IMR-90 (cell line): Measurements from ENCODE around the gene CNNM2. TPM values are rescaled to one million over a fixed set of nuclear protein-coding genes. Genes with fewer than 3 reads are reported as not detected.

ENCODE experiments used
- ATAC-seq: fragments of 200-7000 bp; cut with Tn5 transposase; 2 replicates; pipeline ENCODE4 v1.9.1; 2020; ENCODE audit warnings: low read depth, mild to moderate bottlenecking, moderate library complexity
- BruUV-seq: library from RNA; stranded (reverse); fragments of 400-500 nt; replicated peaks from 2 replicates; lab custom pipeline; 2021; lab: Mats Ljungman, UMichigan
- CTCF ChIA-PET: fragments of 300-600 bp; formaldehyde crosslinking; extraction: SDS; loops from one replicate; lab custom pipeline; 2021; ENCODE audit warnings: antibody characterized with exemption; lab: Yijun Ruan, JAX
- POLR2A ChIA-PET: fragments of 300-600 bp; sonication (Branson Sonifier 250); formaldehyde crosslinking; loops from one replicate; lab custom pipeline; 2022; ENCODE audit warnings: antibody characterized with exemption; ENCODE audit not compliant: unreplicated experiment; lab: Charles Lee
- DNase-seq: peaks from one replicate; pipeline ENCODE4 v3.0.0; 2013
- H2AFZ ChIP-seq: replicated peaks from 2 replicates; pipeline ENCODE3; 2013; ENCODE audit warnings: low read length, mild to moderate bottlenecking; ENCODE audit not compliant: poor library complexity
- H2AK5ac ChIP-seq: 2 replicates; pipeline ENCODE4 v1.6.1; 2013; ENCODE audit warnings: low read depth, low read length, inconsistent platforms
- H2AK9ac ChIP-seq: replicated peaks from 2 replicates; pipeline ENCODE3; 2013; ENCODE audit warnings: mild to moderate bottlenecking, low read depth, low read length, moderate library complexity; ENCODE audit not compliant: poor library complexity
- H2BK120ac ChIP-seq: 2 replicates; pipeline ENCODE4 v1.6.1; 2013; ENCODE audit warnings: low read depth, low read length, inconsistent platforms
- H2BK15ac ChIP-seq: 3 replicates; pipeline ENCODE4 v1.6.1; 2013; ENCODE audit warnings: low read depth, low read length, inconsistent platforms
- H2BK20ac ChIP-seq: 2 replicates; pipeline ENCODE4 v1.6.1; 2013; ENCODE audit warnings: low read depth, mild to moderate bottlenecking, inconsistent platforms, low read length, moderate library complexity
- H2BK5ac ChIP-seq: 2 replicates; pipeline ENCODE4 v1.6.1; 2013; ENCODE audit warnings: mild to moderate bottlenecking, low read depth, low read length, inconsistent platforms; ENCODE audit not compliant: poor library complexity, severe bottlenecking
- H3K14ac ChIP-seq: replicated peaks from 2 replicates; pipeline ENCODE4 v1.6.1; 2013; ENCODE audit warnings: low read depth, low read length, inconsistent platforms
- H3K18ac ChIP-seq: 2 replicates; pipeline ENCODE4 v1.6.1; 2013; ENCODE audit warnings: low read depth, low read length, control low read depth
- H3K23ac ChIP-seq: 2 replicates; pipeline ENCODE4 v1.6.1; 2013; ENCODE audit warnings: low read depth, low read length, inconsistent platforms
- H3K27ac ChIP-seq: 2 replicates; pipeline ENCODE4 v1.5.1; 2013; ENCODE audit warnings: mild to moderate bottlenecking, control low read depth, low read length; ENCODE audit not compliant: insufficient read depth
- H3K27me3 ChIP-seq: 2 replicates; pipeline ENCODE4 v1.6.1; 2013; ENCODE audit warnings: low read length; ENCODE audit not compliant: control insufficient read depth, insufficient read depth
- H3K36me3 ChIP-seq: 2 replicates; pipeline ENCODE4 v1.6.1; 2013; ENCODE audit warnings: low read length, mixed read lengths; ENCODE audit not compliant: control insufficient read depth, insufficient read depth
- H3K4ac ChIP-seq: 2 replicates; pipeline ENCODE4 v1.6.1; 2013; ENCODE audit warnings: low read depth, low read length, inconsistent platforms
- H3K4me1 ChIP-seq: 2 replicates; pipeline ENCODE4 v1.6.1; 2013; ENCODE audit warnings: low read length, mixed read lengths; ENCODE audit not compliant: control insufficient read depth, insufficient read depth
- H3K4me2 ChIP-seq: 2 replicates; pipeline ENCODE4 v1.6.1; 2013; ENCODE audit warnings: low read depth, mild to moderate bottlenecking, control low read depth, low read length, moderate library complexity
- H3K4me3 ChIP-seq: 2 replicates; pipeline ENCODE4 v1.5.1; 2013; ENCODE audit warnings: low read depth, mild to moderate bottlenecking, control low read depth, low read length, moderate library complexity; ENCODE audit not compliant: insufficient read depth
- H3K56ac ChIP-seq: 2 replicates; pipeline ENCODE4 v1.6.1; 2013; ENCODE audit warnings: low read length, inconsistent platforms; ENCODE audit not compliant: insufficient read depth; ENCODE audit errors: extremely low read depth
- H3K79me1 ChIP-seq, 2 experiments: 2 replicates each; pipeline ENCODE4 v1.6.1; 2013; ENCODE audit warnings: low read length in 2 of 2, inconsistent platforms in 1 of 2, low read depth in 1 of 2
- H3K9ac ChIP-seq: 2 replicates; pipeline ENCODE4 v1.6.1; 2013; ENCODE audit warnings: low read depth, low read length, control low read depth
- H3K9me1 ChIP-seq: 2 replicates; pipeline ENCODE4 v1.6.1; 2013; ENCODE audit warnings: low read length, inconsistent platforms; ENCODE audit not compliant: insufficient read depth
- H3K9me3 ChIP-seq: 2 replicates; pipeline ENCODE4 v1.6.1; 2013; ENCODE audit warnings: low read length; ENCODE audit not compliant: control insufficient read depth, insufficient read depth
- H4K20me1 ChIP-seq: 2 replicates; pipeline ENCODE4 v1.6.1; 2013; ENCODE audit warnings: low read length, inconsistent platforms; ENCODE audit not compliant: insufficient read depth
- H4K5ac ChIP-seq: 2 replicates; pipeline ENCODE4 v1.6.1; 2013; ENCODE audit warnings: mild to moderate bottlenecking, low read depth, low read length, control low read depth
- H4K8ac ChIP-seq, 2 experiments: 2 replicates each; pipeline ENCODE4 v1.6.1; 2013; ENCODE audit warnings: low read depth in 2 of 2, low read length in 2 of 2, control low read depth in 1 of 2, inconsistent platforms in 1 of 2
- H4K91ac ChIP-seq: 2 replicates; pipeline ENCODE4 v1.6.1; 2013; ENCODE audit warnings: low read depth, low read length, inconsistent platforms; ENCODE audit not compliant: insufficient read depth
- BHLHE40 ChIP-seq: fragments of 150-350 bp; IDR thresholded peaks from 2 replicates; pipeline ENCODE4 v1.6.1; 2016; ENCODE audit warnings: mild to moderate bottlenecking, low read depth, low read length
- CEBPB ChIP-seq: IDR thresholded peaks from 2 replicates; pipeline ENCODE4 v1.6.1; 2012; ENCODE audit warnings: low read depth, low read length, improper control_type of control experiment
- CHD1 ChIP-seq: IDR thresholded peaks from 2 replicates; pipeline ENCODE4 v1.6.1; 2012; ENCODE audit warnings: low read depth, low read length, improper control_type of control experiment
- CTCF ChIP-seq: conservative IDR thresholded peaks from 2 replicates; pipeline ENCODE4 v1.5.1; 2012; ENCODE audit warnings: mild to moderate bottlenecking, low read depth, low read length, improper control_type of control experiment
- ELK1 ChIP-seq: fragments of 150-350 bp; IDR thresholded peaks from 2 replicates; pipeline ENCODE4 v1.6.1; 2016; ENCODE audit warnings: low read depth, mild to moderate bottlenecking, low read length, moderate library complexity, borderline replicate concordance
- FOS ChIP-seq: fragments of 150-350 bp; IDR thresholded peaks from 2 replicates; pipeline ENCODE4 v1.6.1; 2016; ENCODE audit warnings: low read depth, low read length
- MAFK ChIP-seq: IDR thresholded peaks from 2 replicates; pipeline ENCODE4 v1.6.1; 2012; ENCODE audit warnings: low read depth, low read length, improper control_type of control experiment
- MXI1 ChIP-seq: IDR thresholded peaks from 2 replicates; pipeline ENCODE4 v1.6.1; 2012; ENCODE audit warnings: low read depth, mild to moderate bottlenecking, low read length, moderate library complexity, borderline replicate concordance
- NFE2L2 ChIP-seq: fragments of 150-350 bp; IDR thresholded peaks from 2 replicates; pipeline ENCODE4 v1.6.1; 2016; ENCODE audit warnings: low read depth, mild to moderate bottlenecking, low read length
- POLR2A ChIP-seq: IDR thresholded peaks from 2 replicates; pipeline ENCODE4 v1.6.1; 2012; ENCODE audit warnings: mild to moderate bottlenecking, low read depth, low read length
- RAD21 ChIP-seq: IDR thresholded peaks from 2 replicates; pipeline ENCODE4 v1.6.1; 2012; ENCODE audit warnings: low read length, improper control_type of control experiment
- RCOR1 ChIP-seq: IDR thresholded peaks from 2 replicates; pipeline ENCODE4 v1.6.1; 2012; ENCODE audit warnings: mild to moderate bottlenecking, low read length, improper control_type of control experiment; ENCODE audit not compliant: insufficient replicate concordance
- RFX5 ChIP-seq: IDR thresholded peaks from 2 replicates; pipeline ENCODE4 v1.8.0; 2012; ENCODE audit warnings: low read depth, mild to moderate bottlenecking, low read length, moderate library complexity
- SMC3 ChIP-seq: fragments of 150-350 bp; IDR thresholded peaks from 2 replicates; pipeline ENCODE4 v1.6.1; 2016; ENCODE audit warnings: low read depth, mild to moderate bottlenecking, antibody characterized with exemption, low read length, moderate library complexity
- USF2 ChIP-seq: fragments of 150-350 bp; IDR thresholded peaks from 2 replicates; pipeline ENCODE4 v1.6.1; 2017; ENCODE audit warnings: mild to moderate bottlenecking, antibody characterized with exemption, low read length, low read depth
- WGBS, 2 experiments: methylation state at CpG; one replicate each; pipeline versions ENCODE4 v1.1.5 to v1.1.7; 2013; ENCODE audit warnings: missing lambda C conversion rate in 2 of 2; ENCODE audit not compliant: insufficient read length in 1 of 2; ENCODE audit errors: extremely low coverage in 2 of 2; 5-methylcytosine and 5-hydroxymethylcytosine counted together
- dilution Hi-C: fragments of 300-500 bp; cut with HindIII; formaldehyde crosslinking; loops from one replicate; pipeline ENCODE4 v1.14.3; 2018; ENCODE audit warnings: low sequenced_read_pairs; ENCODE audit not compliant: unreplicated experiment
- in situ Hi-C: fragments of 300-500 bp; cut with MboI; formaldehyde crosslinking; loops from 3 replicates; pipeline ENCODE4 v1.14.3; 2019; ENCODE audit warnings: low sequenced_read_pairs, inconsistent platforms, mixed read lengths
- intact Hi-C: fragments of 100-400 bp; cut with micrococcal nuclease; formaldehyde crosslinking; loops from 2 replicates; pipeline ENCODE4 v1.10.0; 2022
- polyA plus RNA-seq, 3 experiments: library from polyadenylated mRNA; depleted of rRNA; stranded (reverse); fragments of >200 nt; gene quantifications; 2 replicates each; pipeline ENCODE4 v1.2.3, GENCODE V29; 2012; ENCODE audit warnings: low replicate concordance in 1 of 3
- total RNA-seq: library from RNA; depleted of rRNA; stranded (reverse); fragments of >200 nt; gene quantifications from 2 replicates; pipeline ENCODE4 v1.2.3, GENCODE V29; 2012

CNNM2 gene
- total and polyA plus RNA-seq, 2 of the 4 experiments (the other 2 are of a cell fraction) = 4.7 to 5.6 TPM

GRCh38 chr10:103021150-103021899 lies 103.2 kb downstream of the CNNM2 start:
- H2AK9ac ChIP-seq = no peak overlapping the region
- dilution Hi-C loops (no loop called here), in situ Hi-C loops (no loop called here), intact Hi-C loops (loop anchor here (2.0 kb wide), 1 partner anchor 13 kb away; no protein-coding TSS in a partner anchor)
- H4K20me1 ChIP-seq = no peaks in the 10 kb centered on the region
- H3K4me2 ChIP-seq = no peak overlapping the region; the same call in 1 of the 2 replicates
- peak overlapping the region; percentile 83 for H2BK5ac ChIP-seq
- peak overlapping the region; percentile 78 for H4K5ac ChIP-seq
- no peak overlapping the region for H2AFZ ChIP-seq
- peak overlapping the region; percentile 18; the same call in 1 of the 2 replicates for H3K23ac ChIP-seq
- peak overlapping the region; percentile 85; the same call in 2 of the 3 replicates for H2BK15ac ChIP-seq
- H3K36me3 ChIP-seq = no peaks in the 10 kb centered on the region
- no peaks in the 10 kb centered on the region for H3K9me3 ChIP-seq
- peak overlapping the region; percentile 57 for H3K27ac ChIP-seq
- peak overlapping the region; percentile 97 for H2AK5ac ChIP-seq
- H4K8ac ChIP-seq = peak overlapping the region; percentile 46 to 76; a peak in 3 of 4 replicates
- no peak for DNase-seq
- H3K27me3 ChIP-seq = no peaks in the 10 kb centered on the region
- WGBS, 2 experiments = 87% methylated on average over 12 of the region's 18 CpGs; no CpG with 5 or more reads in 1 of the 2 experiments
- CTCF ChIA-PET = no interaction called here
- H3K4me1 ChIP-seq = peaks cover 23% of the 10 kb centered on the region
- H3K9ac ChIP-seq = no peak overlapping the region
- 0 out of 2 replicates have a peak overlapping the region, but pooled peaks have one; percentile 45 for H3K56ac ChIP-seq
- peak overlapping the region; percentile 82 for H2BK20ac ChIP-seq
- H4K91ac ChIP-seq = peak overlapping the region; percentile 90
- peaks cover 10% of the 10 kb centered on the region for H3K9me1 ChIP-seq
- H3K4me3 ChIP-seq = no peak overlapping the region
- H3K79me1 ChIP-seq = peaks cover 33 to 54% of the 10 kb centered on the region in 2 experiments; a peak in 3 of 4 replicates
- H2BK120ac ChIP-seq = peak overlapping the region; percentile 89
- no TSS peak for BruUV-seq
- peak overlapping the region; percentile 21 for H3K18ac ChIP-seq
- POLR2A ChIA-PET = no interaction called here
- peak overlapping the region; percentile 73 for H3K4ac ChIP-seq
- peak overlapping the region; percentile 69 for H3K14ac ChIP-seq
- peak; percentile 28 for ATAC-seq
- TF ChIP-seq FOS (no peak), USF2 (no peak), CHD1 (no peak), MAFK (no peak), POLR2A (no peak), MXI1 (no peak), RFX5 (no peak), RCOR1 (no peak), BHLHE40 (no peak), ELK1 (no peak), SMC3 (no peak), NFE2L2 (no peak), CEBPB (no peak), RAD21 (no peak), CTCF (no peak)
